ENCODE measurements around the gene C2CD5. TPM values are rescaled to one million over a fixed set of nuclear protein-coding genes. Genes with fewer than 3 reads are reported as not detected.

The C2CD5 gene
- total and polyA plus RNA-seq, 2 donors (not counting 1 experiment from before 2014, with no cell fraction given): 26.6 to 37.7 TPM

DNA sequence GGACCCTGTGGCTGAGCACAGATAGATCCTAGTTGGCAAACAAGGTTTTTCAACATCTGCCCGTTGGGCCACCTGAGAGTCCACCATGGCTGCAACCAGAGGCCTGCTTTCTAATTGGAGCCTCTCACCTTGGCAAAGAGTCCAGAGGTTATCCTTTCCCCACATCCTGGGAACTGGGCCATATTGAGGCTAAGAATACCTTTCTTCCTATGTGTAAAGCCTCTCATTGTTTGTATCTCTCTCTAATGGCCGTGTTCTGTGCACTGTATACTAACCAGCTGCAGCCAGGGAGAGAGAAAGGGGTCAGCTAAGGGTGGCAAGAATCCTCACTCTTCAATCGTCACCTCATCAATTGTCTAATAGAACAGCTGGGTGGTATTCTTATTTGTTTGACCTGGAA is 130.8 kb downstream of the C2CD5 start:
- no peak for DNase-seq (ENCODE audit: low read depth in 2 of 2)
- Histone ChIP-seq H3K27me3 (ENCODE audit: control insufficient read depth, insufficient read depth, low read length) (no peaks in the 10 kb centered on the region), H3K79me2 (ENCODE audit: control insufficient read depth, insufficient read depth, low read length) (no peaks in the 10 kb centered on the region), H4K20me1 (ENCODE audit: control insufficient read depth, extremely low read depth, insufficient read depth, low read length) (no peaks in the 10 kb centered on the region), H3K27ac (ENCODE audit: insufficient read depth, low read length) (no peak overlapping the region), H3K9ac (ENCODE audit: insufficient read depth, low read length) (no peak overlapping the region), H3K9me3 (ENCODE audit: control insufficient read depth, insufficient read depth, low read depth, low read length) (no peaks in the 10 kb centered on the region), H3K4me3 (replicated peaks in 1 of 4; ENCODE audit: control extremely low read depth in 1 of 4, insufficient read depth in 1 of 4, low read depth in 3 of 4, low read length in 4 of 4) (no peak overlapping the region), H3K4me2 (ENCODE audit: extremely low read depth, insufficient read depth, low read length) (no peak overlapping the region), H3K36me3 (ENCODE audit: control insufficient read depth, insufficient read depth, low read length) (no peaks in the 10 kb centered on the region), H3K4me1 (ENCODE audit: control insufficient read depth, extremely low read depth, insufficient read depth, low read length) (no peaks in the 10 kb centered on the region), H2AFZ (ENCODE audit: low read length) (no peak overlapping the region)
- TF ChIP-seq, protein P1, sequence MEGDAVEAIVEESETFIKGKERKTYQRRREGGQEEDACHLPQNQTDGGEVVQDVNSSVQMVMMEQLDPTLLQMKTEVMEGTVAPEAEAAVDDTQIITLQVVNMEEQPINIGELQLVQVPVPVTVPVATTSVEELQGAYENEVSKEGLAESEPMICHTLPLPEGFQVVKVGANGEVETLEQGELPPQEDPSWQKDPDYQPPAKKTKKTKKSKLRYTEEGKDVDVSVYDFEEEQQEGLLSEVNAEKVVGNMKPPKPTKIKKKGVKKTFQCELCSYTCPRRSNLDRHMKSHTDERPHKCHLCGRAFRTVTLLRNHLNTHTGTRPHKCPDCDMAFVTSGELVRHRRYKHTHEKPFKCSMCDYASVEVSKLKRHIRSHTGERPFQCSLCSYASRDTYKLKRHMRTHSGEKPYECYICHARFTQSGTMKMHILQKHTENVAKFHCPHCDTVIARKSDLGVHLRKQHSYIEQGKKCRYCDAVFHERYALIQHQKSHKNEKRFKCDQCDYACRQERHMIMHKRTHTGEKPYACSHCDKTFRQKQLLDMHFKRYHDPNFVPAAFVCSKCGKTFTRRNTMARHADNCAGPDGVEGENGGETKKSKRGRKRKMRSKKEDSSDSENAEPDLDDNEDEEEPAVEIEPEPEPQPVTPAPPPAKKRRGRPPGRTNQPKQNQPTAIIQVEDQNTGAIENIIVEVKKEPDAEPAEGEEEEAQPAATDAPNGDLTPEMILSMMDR (conservative IDR thresholded peaks at IDR 0.05 in 1 of 2, IDR thresholded peaks at IDR 0.05 in 1 of 2; ENCODE audit: low read depth in 1 of 2, low read length in 2 of 2): no peak
- TF ChIP-seq EZH2 (IDR thresholded peaks at IDR 0.05; ENCODE audit: low read length, missing control alignments): no peak

DNA sequence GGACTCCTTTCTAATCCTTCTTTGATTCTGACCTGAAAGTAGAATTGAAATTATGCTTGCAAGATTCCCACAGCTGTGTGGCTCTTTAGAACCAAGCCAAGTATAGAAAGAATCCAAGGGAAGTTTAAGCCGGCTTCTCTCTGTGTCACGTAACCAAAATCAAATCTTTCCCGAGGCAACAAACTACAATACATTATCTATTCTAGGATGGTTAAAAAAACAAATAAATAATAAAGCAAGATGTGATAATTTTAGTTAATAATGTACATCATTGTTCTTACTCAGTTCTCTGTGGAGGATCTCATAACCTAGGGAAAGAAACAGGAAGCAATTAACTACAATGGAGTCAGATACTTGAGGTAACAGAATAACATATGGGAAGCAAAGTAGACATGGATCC is 131.8 kb downstream of the C2CD5 start:
- H2AFZ ChIP-seq (ENCODE audit: low read length): no peak overlapping the region
- no peak overlapping the region for H3K27ac ChIP-seq (ENCODE audit: insufficient read depth, low read length)
- no peaks in the 10 kb centered on the region for H3K27me3 ChIP-seq (ENCODE audit: control insufficient read depth, insufficient read depth, low read length)
- no peak overlapping the region for H3K4me3 ChIP-seq (replicated peaks in 1 of 4; ENCODE audit: control extremely low read depth in 1 of 4, insufficient read depth in 1 of 4, low read depth in 3 of 4, low read length in 4 of 4)
- H3K36me3 ChIP-seq (ENCODE audit: control insufficient read depth, insufficient read depth, low read length): no peaks in the 10 kb centered on the region
- TF ChIP-seq EZH2 (IDR thresholded peaks at IDR 0.05; ENCODE audit: low read length, missing control alignments): no peak
- TF ChIP-seq, protein P1 (conservative IDR thresholded peaks at IDR 0.05 in 1 of 2, IDR thresholded peaks at IDR 0.05 in 1 of 2; ENCODE audit: low read depth in 1 of 2, low read length in 2 of 2): no peak
- DNase-seq (ENCODE audit: low read depth in 2 of 2): no peak
- H3K4me1 ChIP-seq (ENCODE audit: control insufficient read depth, extremely low read depth, insufficient read depth, low read length): no peaks in the 10 kb centered on the region
- H3K4me2 ChIP-seq (ENCODE audit: extremely low read depth, insufficient read depth, low read length): no peak overlapping the region
- no peak overlapping the region for H3K9ac ChIP-seq (ENCODE audit: insufficient read depth, low read length)
- H4K20me1 ChIP-seq (ENCODE audit: control insufficient read depth, extremely low read depth, insufficient read depth, low read length): no peaks in the 10 kb centered on the region
- no peaks in the 10 kb centered on the region for H3K79me2 ChIP-seq (ENCODE audit: control insufficient read depth, insufficient read depth, low read length)
- H3K9me3 ChIP-seq (ENCODE audit: control insufficient read depth, insufficient read depth, low read depth, low read length): no peaks in the 10 kb centered on the region

DNA sequence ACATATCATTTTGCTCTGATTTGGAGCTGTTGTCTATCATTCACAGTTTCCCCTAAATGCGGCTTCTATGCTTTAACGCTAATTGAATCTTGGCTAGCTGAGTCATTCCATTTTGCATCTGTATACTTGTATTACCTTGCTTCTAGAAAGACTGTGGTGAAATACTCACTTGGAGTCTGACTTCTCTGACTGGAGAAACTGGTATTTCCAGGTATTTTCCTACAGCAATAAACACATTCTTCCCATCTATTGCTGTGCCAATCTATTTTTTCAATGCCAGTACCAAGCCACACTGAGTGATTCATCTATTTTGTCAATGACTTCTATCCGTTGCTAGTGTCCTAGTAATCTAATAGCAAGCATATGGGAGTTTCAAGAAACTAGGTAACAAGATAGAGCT is 133.9 kb downstream of the C2CD5 start:
- H3K4me2 ChIP-seq (ENCODE audit: extremely low read depth, insufficient read depth, low read length): no peak overlapping the region
- H3K9ac ChIP-seq (ENCODE audit: insufficient read depth, low read length): no peak overlapping the region
- H2AFZ ChIP-seq (ENCODE audit: low read length): no peak overlapping the region
- H3K27ac ChIP-seq (ENCODE audit: insufficient read depth, low read length): no peak overlapping the region
- no peaks in the 10 kb centered on the region for H3K27me3 ChIP-seq (ENCODE audit: control insufficient read depth, insufficient read depth, low read length)
- H4K20me1 ChIP-seq (ENCODE audit: control insufficient read depth, extremely low read depth, insufficient read depth, low read length): no peaks in the 10 kb centered on the region
- H3K9me3 ChIP-seq (ENCODE audit: control insufficient read depth, insufficient read depth, low read depth, low read length): no peaks in the 10 kb centered on the region
- no peaks in the 10 kb centered on the region for H3K36me3 ChIP-seq (ENCODE audit: control insufficient read depth, insufficient read depth, low read length)
- no peak for DNase-seq (ENCODE audit: low read depth in 2 of 2)
- no peaks in the 10 kb centered on the region for H3K4me1 ChIP-seq (ENCODE audit: control insufficient read depth, extremely low read depth, insufficient read depth, low read length)
- no peak overlapping the region for H3K4me3 ChIP-seq (replicated peaks in 1 of 4; ENCODE audit: control extremely low read depth in 1 of 4, insufficient read depth in 1 of 4, low read depth in 3 of 4, low read length in 4 of 4)
- no peak for TF ChIP-seq EZH2 (IDR thresholded peaks at IDR 0.05; ENCODE audit: low read length, missing control alignments)
- TF ChIP-seq, protein P1 (conservative IDR thresholded peaks at IDR 0.05 in 1 of 2, IDR thresholded peaks at IDR 0.05 in 1 of 2; ENCODE audit: low read depth in 1 of 2, low read length in 2 of 2): no peak
- H3K79me2 ChIP-seq (ENCODE audit: control insufficient read depth, insufficient read depth, low read length): no peaks in the 10 kb centered on the region
